ENCODE measurements around the gene HSF2BP. TPM values are rescaled to one million over a fixed set of nuclear protein-coding genes. Genes with fewer than 3 reads are reported as not detected.
"Not testable (repeated sequence)": the region's sequence is repeated elsewhere in the genome, so short reads cannot be mapped to it uniquely, and the experiment has no call there.

HSF2BP gene
- total RNA-seq, 2 donors from 2014 or later: 0.20 to 0.37 TPM

- H3K27me3 Mint-ChIP-seq, DNase-seq: not testable (repeated sequence)
Measured at GRCh38 chr21:43486051-43486450, 173.2 kb downstream of the HSF2BP start.

GRCh38 chr21:43485016-43485415, 174.3 kb downstream of the HSF2BP start:
- H3K27ac Mint-ChIP-seq; ATAC-seq; H3K4me3 Mint-ChIP-seq; H3K36me3 Mint-ChIP-seq (ENCODE audit: low read depth); H3K27me3 Mint-ChIP-seq; H3K4me1 Mint-ChIP-seq; H3K9me3 ChIP-seq (ENCODE audit: control insufficient read depth, low read length, poor library complexity, severe bottlenecking); DNase-seq: not testable (repeated sequence)

More at GRCh38 chr21:43486051-43486450, 173.2 kb downstream of the HSF2BP start:
- H3K4me1 Mint-ChIP-seq; H3K27ac Mint-ChIP-seq; H3K4me3 Mint-ChIP-seq; H3K9me3 ChIP-seq (ENCODE audit: control insufficient read depth, low read length, poor library complexity, severe bottlenecking); ATAC-seq; H3K36me3 Mint-ChIP-seq (ENCODE audit: low read depth): not testable (repeated sequence)

DNA sequence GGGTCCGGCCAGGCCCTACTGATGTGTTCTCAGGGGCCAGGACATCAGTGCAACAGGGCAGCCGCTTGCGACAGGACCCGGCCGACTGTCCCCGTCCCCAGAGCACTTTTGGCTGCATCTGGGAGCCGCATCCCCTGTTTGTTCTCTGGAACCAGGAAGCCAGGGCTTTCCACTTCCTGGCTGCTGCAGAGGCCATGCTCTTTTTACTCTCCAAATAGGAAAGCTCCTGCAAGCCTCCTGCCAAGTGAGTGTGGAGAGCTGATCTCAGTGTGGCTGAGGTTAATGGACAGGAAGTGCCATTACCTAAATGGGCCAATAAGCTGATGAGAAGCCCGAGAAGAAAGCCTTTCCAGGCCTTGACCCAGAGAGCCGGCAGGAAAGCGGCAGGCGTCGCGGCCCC, 180.1 kb downstream of the HSF2BP start:
- ATAC-seq; H3K36me3 Mint-ChIP-seq (ENCODE audit: low read depth); H3K27me3 Mint-ChIP-seq; DNase-seq; H3K4me1 Mint-ChIP-seq; H3K9me3 ChIP-seq (ENCODE audit: control insufficient read depth, low read length, poor library complexity, severe bottlenecking); H3K4me3 Mint-ChIP-seq; H3K27ac Mint-ChIP-seq: not testable (repeated sequence)

Other genes with a start within 250 kb of the HSF2BP start
- 100 to 1,000 TPM; 229 to 266 TPM for gene SIK1, start 232.4 kb downstream of the HSF2BP start, total RNA-seq
- gene RRP1B, start 72 bp upstream of the HSF2BP start, total RNA-seq: 10 to 100 TPM; 30.3 to 30.6 TPM
- gene PDXK, start 59.6 kb upstream of the HSF2BP start, total RNA-seq: 100 to 1,000 TPM in 1 of 2 donors, 10 to 100 TPM in 1; 93.1 to 106 TPM
- 10 to 100 TPM; 22.0 to 26.0 TPM for gene CSTB, start 116.8 kb upstream of the HSF2BP start, total RNA-seq
- 10 to 100 TPM; 20.5 to 23.2 TPM for gene RRP1, start 130.1 kb upstream of the HSF2BP start, total RNA-seq
- gene AGPAT3, start 205.7 kb upstream of the HSF2BP start, total RNA-seq: 10 to 100 TPM; 64.1 to 67.3 TPM